Endodermal cell (in vitro differentiated cells): ENCODE results near the gene CHID1. TPM values are rescaled to one million over a fixed set of nuclear protein-coding genes. Genes with fewer than 3 reads are reported as not detected.
A peak's percentile ranks its signal among the peaks of the same experiment; 100 is the strongest.

ENCODE experiments used
- DNase-seq: peaks from one replicate; pipeline ENCODE4 v3.0.0-alpha.2; 2017
- H3K27ac ChIP-seq: 2 replicates; pipeline ENCODE4 v1.5.1; 2013; ENCODE audit warnings: mild to moderate bottlenecking, low read depth, low read length, moderate library complexity
- H3K27me3 ChIP-seq: 2 replicates; pipeline ENCODE4 v1.6.1; 2013; ENCODE audit warnings: mild to moderate bottlenecking, low read length, moderate library complexity; ENCODE audit not compliant: insufficient read depth, control insufficient read depth, poor library complexity, severe bottlenecking
- H3K36me3 ChIP-seq: 2 replicates; pipeline ENCODE4 v1.7.0; 2013; ENCODE audit warnings: mild to moderate bottlenecking, low read length, moderate library complexity; ENCODE audit not compliant: control insufficient read depth, insufficient read depth
- H3K4me1 ChIP-seq: one replicate; pipeline ENCODE4 v1.7.0; 2013; ENCODE audit warnings: low read length; ENCODE audit not compliant: control insufficient read depth, insufficient read depth
- H3K4me3 ChIP-seq: 2 replicates; pipeline ENCODE4 v1.5.1; 2013; ENCODE audit warnings: mild to moderate bottlenecking, low read length, moderate library complexity
- H3K9ac ChIP-seq: 2 replicates; pipeline ENCODE4 v1.6.1; 2013; ENCODE audit warnings: mild to moderate bottlenecking, low read length, moderate library complexity; ENCODE audit not compliant: poor library complexity, severe bottlenecking; ENCODE audit errors: extremely low read depth
- H3K9me3 ChIP-seq: 2 replicates; pipeline ENCODE4 v1.6.1; 2013; ENCODE audit warnings: mild to moderate bottlenecking, low read length, moderate library complexity; ENCODE audit not compliant: control insufficient read depth
- H3K27ac Mint-ChIP-seq: 2 replicates; pipeline ENCODE4 v1.8.0; 2020; ENCODE audit warnings: mixed read lengths
- H3K27me3 Mint-ChIP-seq: 2 replicates; pipeline ENCODE4 v1.8.0; 2021; ENCODE audit warnings: mild to moderate bottlenecking, mixed read lengths; ENCODE audit not compliant: insufficient read depth
- H3K36me3 Mint-ChIP-seq: 2 replicates; pipeline ENCODE4 v1.8.0; 2020; ENCODE audit warnings: low read depth, mixed read lengths
- H3K4me1 Mint-ChIP-seq: 2 replicates; pipeline ENCODE4 v1.8.0; 2020; ENCODE audit warnings: mixed read lengths
- H3K4me3 Mint-ChIP-seq: 2 replicates; pipeline ENCODE4 v1.8.0; 2020; ENCODE audit warnings: mild to moderate bottlenecking, moderate library complexity, mixed read lengths
- H3K9me3 Mint-ChIP-seq: 2 replicates; pipeline ENCODE4 v1.8.0; 2020; ENCODE audit warnings: mild to moderate bottlenecking, mixed read lengths
- CTCF ChIP-seq: fragments of 200-600 bp; sonication (generic); conservative IDR thresholded peaks from 2 replicates; pipeline ENCODE4 v1.5.0; 2021; ENCODE audit warnings: antibody characterized with exemption, mild to moderate bottlenecking
- WGBS, 2 experiments: methylation state at CpG; one replicate each; pipeline versions ENCODE4 v1.1.5 to v1.1.7; 2013; ENCODE audit warnings: missing lambda C conversion rate in 2 of 2, mixed read lengths in 1 of 2; ENCODE audit not compliant: insufficient coverage in 1 of 2, insufficient read length in 1 of 2; 5-methylcytosine and 5-hydroxymethylcytosine counted together
- total RNA-seq, 2 donors: library from RNA; stranded (reverse); fragmentation: NEBNext Ultra II Directional in 1 of 2; extraction: Animal tissue kit (Norgen Biotek cat#: 25700) in 1 of 2; gene quantifications; 2 replicates in 1 of 2; 3 replicates in 1 of 2; pipeline ENCODE4 v1.2.1, GENCODE V29; 2021

CHID1 gene
- total RNA-seq, 2 donors from 2014 or later: 82.0 to 83.5 TPM

GRCh38 chr11:932435-932834 is 21.8 kb upstream of the CHID1 start:
- Histone ChIP-seq H3K4me1 (peaks cover 7% of the 10 kb centered on the region), H3K36me3 (peaks cover 36% of the 10 kb centered on the region), H3K27me3 (no peaks in the 10 kb centered on the region), H3K27ac (no peak overlapping the region), H3K4me3 (no peak overlapping the region), H3K9me3 (no peaks in the 10 kb centered on the region), H3K9ac (no peak overlapping the region)
- Mint-ChIP-seq H3K27me3 (no peaks in the 10 kb centered on the region), H3K4me1 (peaks cover 35% of the 10 kb centered on the region), H3K9me3 (no peaks in the 10 kb centered on the region), H3K4me3 (no peak overlapping the region), H3K27ac (peak overlapping the region; percentile 40), H3K36me3 (peaks cover 17% of the 10 kb centered on the region)
- 91 to 94% methylated on average over 3 to 4 of the region's 4 CpGs for WGBS, 2 experiments
- TF ChIP-seq CTCF: no peak
- no peak for DNase-seq

GRCh38 chr11:931385-931784 is 20.8 kb upstream of the CHID1 start:
- no peak overlapping the region for H3K27ac ChIP-seq
- no peak for DNase-seq
- no peak overlapping the region for H3K4me3 ChIP-seq
- peaks cover 34% of the 10 kb centered on the region for H3K4me1 Mint-ChIP-seq
- H3K9ac ChIP-seq: no peak overlapping the region
- no peaks in the 10 kb centered on the region for H3K27me3 Mint-ChIP-seq
- H3K36me3 Mint-ChIP-seq: peaks cover 19% of the 10 kb centered on the region
- H3K36me3 ChIP-seq: peaks cover 39% of the 10 kb centered on the region
- no peak overlapping the region for H3K27ac Mint-ChIP-seq
- H3K4me1 ChIP-seq: peaks cover 7% of the 10 kb centered on the region
- H3K9me3 Mint-ChIP-seq: no peaks in the 10 kb centered on the region
- no peak overlapping the region for H3K4me3 Mint-ChIP-seq
- no peaks in the 10 kb centered on the region for H3K9me3 ChIP-seq
- WGBS, 2 experiments: 90 to 100% methylated on average over 2 of the region's 3 CpGs
- TF ChIP-seq CTCF: no peak
- no peaks in the 10 kb centered on the region for H3K27me3 ChIP-seq

- Histone ChIP-seq H3K4me3 (no peak overlapping the region), H3K9me3 (no peaks in the 10 kb centered on the region), H3K27ac (no peak overlapping the region), H3K36me3 (peaks cover 39% of the 10 kb centered on the region), H3K4me1 (peaks cover 5% of the 10 kb centered on the region), H3K9ac (no peak overlapping the region), H3K27me3 (no peaks in the 10 kb centered on the region)
- Mint-ChIP-seq H3K4me1 (peaks cover 31% of the 10 kb centered on the region), H3K9me3 (no peaks in the 10 kb centered on the region), H3K27ac (no peak overlapping the region), H3K4me3 (no peak overlapping the region), H3K27me3 (no peaks in the 10 kb centered on the region), H3K36me3 (peaks cover 13% of the 10 kb centered on the region)
- 95 to 97% methylated on average over 10 to 11 of the region's 11 CpGs for WGBS, 2 experiments
- TF ChIP-seq CTCF: no peak
- no peak for DNase-seq
Observed at GRCh38 chr11:929405-929804, 18.8 kb upstream of the CHID1 start.
